ENCODE results near the gene DENND1A.

DNA sequence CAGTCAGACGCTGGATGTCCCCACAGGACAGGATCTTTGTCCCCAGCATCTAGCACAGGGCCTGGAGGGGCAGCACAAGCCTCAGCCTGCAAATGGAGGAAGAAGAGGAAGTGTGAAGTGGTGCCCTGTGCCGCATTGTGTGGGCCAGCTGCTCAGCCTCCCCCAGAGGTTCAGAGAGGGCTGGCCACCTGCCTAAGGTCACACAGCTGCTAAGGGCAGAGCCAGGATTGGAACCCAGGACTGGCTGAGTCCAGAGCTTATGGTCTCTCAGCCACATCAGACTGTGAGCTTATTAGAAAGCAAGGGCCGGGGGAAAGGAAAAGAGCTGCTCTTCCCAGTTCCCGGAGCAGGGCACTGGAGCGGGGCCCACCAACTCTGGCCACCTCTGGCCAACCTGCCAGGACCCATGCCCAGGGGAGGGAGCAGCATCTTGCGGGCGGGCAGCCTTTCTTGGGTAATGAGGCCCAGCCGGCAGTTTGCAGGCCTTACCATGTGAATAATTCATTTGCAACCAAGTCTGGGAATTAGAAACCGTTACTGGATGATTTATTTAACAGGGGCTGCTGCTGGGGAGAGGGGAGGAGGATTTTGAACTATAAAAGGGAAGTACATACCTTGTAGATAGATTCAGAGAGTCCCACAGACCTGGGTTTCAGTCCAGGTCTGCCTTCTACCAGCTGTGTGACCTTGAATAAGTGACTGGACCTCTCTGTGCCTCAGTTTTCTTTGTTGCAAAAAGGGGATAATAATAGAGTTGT lies 585.6 kb downstream of the DENND1A start:
- no peak for TF ChIP-seq CTCF (IDR thresholded peaks at IDR 0.05)
- TF ChIP-seq POLR2A (IDR thresholded peaks at IDR 0.05), result no peak

All from right lobe of liver (tissue), 4 donors.